Upper lobe of left lung (tissue), 6 donors: ENCODE measurements around the gene SLCO1B3. TPM values are rescaled to one million over a fixed set of nuclear protein-coding genes. Genes with fewer than 3 reads are reported as not detected.

Source experiments
- ATAC-seq, 2 donors: fragments of 200-7000 bp; cut with Tn5 transposase; one replicate each; pipeline ENCODE4 v1.9.1; 2022; ENCODE audit warnings: mild to moderate bottlenecking in 2 of 2, moderate library complexity in 2 of 2; ENCODE audit not compliant: low FRiP score in 2 of 2
- DNase-seq, 2 donors: peaks; one replicate each; pipeline ENCODE4 v3.0.0-alpha.2; 2019 to 2020
- H3K27ac ChIP-seq, 4 donors: fragments of 200-600 bp; sonication (generic); one replicate each; pipeline ENCODE4 v1.5.1; 2016 to 2019
- H3K27me3 ChIP-seq, 4 donors: fragments of 200-600 bp; sonication (generic); one replicate each; pipeline ENCODE4 v1.5.1; 2017 to 2019
- H3K36me3 ChIP-seq, 4 donors: fragments of 200-600 bp; sonication (generic); one replicate each; pipeline ENCODE4 v1.5.1; 2016 to 2019
- H3K4me1 ChIP-seq, 4 donors: fragments of 200-600 bp; sonication (generic); one replicate each; pipeline ENCODE4 v1.5.1; 2018 to 2019
- H3K4me3 ChIP-seq, 4 donors: fragments of 200-600 bp; sonication (generic); one replicate each; pipeline ENCODE4 v1.5.1; 2017 to 2019; ENCODE audit warnings: mild to moderate bottlenecking in 2 of 4, moderate library complexity in 1 of 4
- H3K9me3 ChIP-seq, 4 donors: fragments of 200-600 bp; sonication (generic); one replicate each; pipeline ENCODE4 v1.5.1; 2018 to 2019
- EP300 ChIP-seq, 4 donors: sonication (generic); formaldehyde crosslinking; IDR thresholded peaks; one replicate each; pipeline ENCODE4 v1.5.1; 2017; ENCODE audit warnings: antibody characterized with exemption in 4 of 4, control low read depth in 2 of 4
- POLR2A ChIP-seq, 4 donors: fragments of 450-650 bp; IDR thresholded peaks; one replicate each; pipeline ENCODE4 v1.5.1; 2016 to 2017; ENCODE audit warnings: antibody characterized with exemption in 4 of 4, mild to moderate bottlenecking in 2 of 4
- POLR2AphosphoS5 ChIP-seq, 2 donors: sonication (generic); formaldehyde crosslinking; IDR thresholded peaks; one replicate each; pipeline ENCODE4 v1.5.1; 2017; ENCODE audit warnings: antibody characterized with exemption in 2 of 2
- WGBS, 2 donors: methylation state at CpG; one replicate each; pipeline ENCODE4 v1.1.5; 2017 to 2018; 5-methylcytosine and 5-hydroxymethylcytosine counted together
- total RNA-seq, 6 donors: library from RNA; depleted of rRNA in 4 of 6; stranded (reverse); fragments of >200 nt in 4 of 6; gene quantifications; one replicate each; pipeline versions ENCODE4 v1.1.0 to v1.2.1, GENCODE V29; 2016 to 2021
- TF ChIP-seq, protein P1 (sequence below), 6 experiments: fragments of 450-650 bp in 4 of 6; fragments of 200-600 bp in 2 of 6; sonication (generic) in 2 of 6; IDR thresholded peaks; one replicate each; pipeline ENCODE4 v1.5.1; 2016 to 2019; ENCODE audit warnings: antibody characterized with exemption in 6 of 6
- donor health status: DM: no; HTN: no; CAD: no; lungs with moderate emphysema.
- donor health status: DM: no; HTN: yes; CAD: no; lungs with severe emphysema.

Gene SLCO1B3
- total RNA-seq, 6 donors from 2014 or later: 0.13 to 0.86 (median 0.69) TPM; not detected in 3

DNA sequence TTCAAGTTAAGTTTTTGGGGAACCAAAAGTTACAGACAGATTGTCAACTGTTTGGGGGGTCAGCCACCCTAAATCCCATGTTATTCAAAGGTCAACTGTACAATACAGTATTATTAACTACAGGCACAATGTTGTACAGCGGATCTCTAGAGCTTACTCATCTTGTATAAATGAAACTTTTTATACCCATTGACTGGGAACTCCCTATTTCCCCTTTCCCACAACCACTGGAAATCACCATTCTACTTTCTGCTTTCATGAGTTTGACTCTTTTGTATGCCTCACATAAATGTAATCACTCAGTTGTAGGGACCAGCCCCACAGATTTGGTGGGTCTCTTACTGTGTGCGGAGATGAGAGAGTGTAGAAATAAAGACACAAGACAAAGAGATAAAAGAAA lies 57.8 kb downstream of the SLCO1B3 start:
- ATAC-seq (no peak), DNase-seq (no peak)
- Histone ChIP-seq H3K9me3 (no peaks in the 10 kb centered on the region), H3K27me3 (no peaks in the 10 kb centered on the region), H3K4me3 (no peak overlapping the region), H3K36me3 (no peaks in the 10 kb centered on the region), H3K4me1 (no peaks in the 10 kb centered on the region), H3K27ac (no peak overlapping the region)
- 94 to 96% methylated on average over 2 of the region's 2 CpGs for WGBS, 2 donors
- TF ChIP-seq EP300 (IDR thresholded peaks at IDR 0.05) (no peak), POLR2A (IDR thresholded peaks at IDR 0.05) (no peak), POLR2AphosphoS5 (IDR thresholded peaks at IDR 0.05) (no peak)
- TF ChIP-seq, protein P1, sequence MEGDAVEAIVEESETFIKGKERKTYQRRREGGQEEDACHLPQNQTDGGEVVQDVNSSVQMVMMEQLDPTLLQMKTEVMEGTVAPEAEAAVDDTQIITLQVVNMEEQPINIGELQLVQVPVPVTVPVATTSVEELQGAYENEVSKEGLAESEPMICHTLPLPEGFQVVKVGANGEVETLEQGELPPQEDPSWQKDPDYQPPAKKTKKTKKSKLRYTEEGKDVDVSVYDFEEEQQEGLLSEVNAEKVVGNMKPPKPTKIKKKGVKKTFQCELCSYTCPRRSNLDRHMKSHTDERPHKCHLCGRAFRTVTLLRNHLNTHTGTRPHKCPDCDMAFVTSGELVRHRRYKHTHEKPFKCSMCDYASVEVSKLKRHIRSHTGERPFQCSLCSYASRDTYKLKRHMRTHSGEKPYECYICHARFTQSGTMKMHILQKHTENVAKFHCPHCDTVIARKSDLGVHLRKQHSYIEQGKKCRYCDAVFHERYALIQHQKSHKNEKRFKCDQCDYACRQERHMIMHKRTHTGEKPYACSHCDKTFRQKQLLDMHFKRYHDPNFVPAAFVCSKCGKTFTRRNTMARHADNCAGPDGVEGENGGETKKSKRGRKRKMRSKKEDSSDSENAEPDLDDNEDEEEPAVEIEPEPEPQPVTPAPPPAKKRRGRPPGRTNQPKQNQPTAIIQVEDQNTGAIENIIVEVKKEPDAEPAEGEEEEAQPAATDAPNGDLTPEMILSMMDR (IDR thresholded peaks at IDR 0.05): no peak

DNA sequence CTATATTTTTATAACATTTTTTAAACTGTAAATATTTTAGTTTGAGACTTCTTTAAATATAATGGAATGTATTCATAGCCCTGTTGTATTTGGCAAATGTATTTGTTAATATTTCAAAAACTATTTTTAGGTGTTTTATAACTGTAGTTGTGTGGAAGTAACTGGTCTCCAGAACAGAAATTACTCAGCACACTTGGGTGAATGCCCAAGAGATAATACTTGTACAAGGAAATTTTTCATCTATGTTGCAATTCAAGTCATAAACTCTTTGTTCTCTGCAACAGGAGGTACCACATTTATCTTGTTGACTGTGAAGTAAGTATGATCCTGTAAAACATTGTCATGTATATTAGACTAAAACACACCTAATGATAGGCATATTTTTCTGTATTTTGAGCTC lies 72.8 kb downstream of the SLCO1B3 start:
- H3K27me3 ChIP-seq: no peaks in the 10 kb centered on the region
- DNase-seq (no peak), ATAC-seq (peak in 1 of 2 donors; percentile 14)
- no peaks in the 10 kb centered on the region for H3K9me3 ChIP-seq
- H3K36me3 ChIP-seq: no peaks in the 10 kb centered on the region
- H3K27ac ChIP-seq: no peak overlapping the region
- no peaks in the 10 kb centered on the region for H3K4me1 ChIP-seq
- no peak overlapping the region for H3K4me3 ChIP-seq
- TF ChIP-seq EP300 (IDR thresholded peaks at IDR 0.05) (no peak), POLR2A (IDR thresholded peaks at IDR 0.05) (no peak), POLR2AphosphoS5 (IDR thresholded peaks at IDR 0.05) (no peak)
- TF ChIP-seq, protein P1 (IDR thresholded peaks at IDR 0.05): no peak

DNA sequence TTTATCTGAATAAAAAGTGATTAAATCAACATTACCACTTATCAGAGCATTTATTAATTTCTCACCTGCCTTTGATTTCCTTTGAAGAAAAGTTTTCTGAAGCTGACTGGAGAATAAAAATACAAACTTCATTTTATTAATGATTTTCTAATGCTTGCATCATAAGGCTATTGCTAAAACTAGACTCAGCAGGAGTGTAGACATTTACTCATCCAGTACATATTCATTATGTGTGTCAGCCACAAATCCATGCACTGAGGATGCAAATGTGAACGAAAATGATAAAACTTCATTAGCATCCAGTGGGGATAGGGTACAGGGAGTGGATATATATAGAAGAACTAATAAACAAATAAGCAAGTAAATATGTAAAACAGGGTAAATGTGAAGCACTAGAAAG lies 74.6 kb downstream of the SLCO1B3 start:
- Histone ChIP-seq H3K36me3 (no peaks in the 10 kb centered on the region), H3K27ac (no peak overlapping the region), H3K9me3 (no peaks in the 10 kb centered on the region), H3K27me3 (no peaks in the 10 kb centered on the region), H3K4me1 (no peaks in the 10 kb centered on the region), H3K4me3 (no peak overlapping the region)
- WGBS, 2 donors: 57 to 73% methylated on average over 1 of the region's 1 CpG
- TF ChIP-seq EP300 (IDR thresholded peaks at IDR 0.05) (no peak), POLR2AphosphoS5 (IDR thresholded peaks at IDR 0.05) (no peak), POLR2A (IDR thresholded peaks at IDR 0.05) (no peak)
- TF ChIP-seq, protein P1 (IDR thresholded peaks at IDR 0.05): no peak
- DNase-seq (no peak), ATAC-seq (no peak)

DNA sequence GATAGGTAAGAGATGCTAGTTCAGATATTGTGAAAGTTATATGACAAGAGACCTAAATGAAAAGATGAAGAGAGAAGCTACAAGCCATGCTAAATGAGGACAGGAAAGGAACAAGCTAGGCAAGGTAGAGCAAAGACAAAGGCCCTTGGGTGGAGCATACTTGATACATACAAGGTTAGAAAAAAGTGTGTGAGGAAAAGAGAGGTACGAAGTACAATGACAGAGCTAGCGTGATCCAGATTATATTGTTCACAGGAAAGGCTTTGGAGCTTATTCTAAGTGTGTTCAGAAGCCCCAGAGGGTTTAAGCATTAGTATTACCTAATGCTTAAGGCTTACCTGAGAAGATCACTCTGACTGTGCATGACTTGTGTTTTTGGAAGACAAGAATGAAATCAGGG lies 75.0 kb downstream of the SLCO1B3 start:
- Histone ChIP-seq H3K4me3 (no peak overlapping the region), H3K27ac (no peak overlapping the region), H3K36me3 (no peaks in the 10 kb centered on the region), H3K9me3 (no peaks in the 10 kb centered on the region), H3K4me1 (no peaks in the 10 kb centered on the region), H3K27me3 (no peaks in the 10 kb centered on the region)
- 73 to 75% methylated on average over 2 of the region's 2 CpGs for WGBS, 2 donors
- DNase-seq (no peak), ATAC-seq (no peak)
- TF ChIP-seq EP300 (IDR thresholded peaks at IDR 0.05) (no peak), POLR2A (IDR thresholded peaks at IDR 0.05) (no peak), POLR2AphosphoS5 (IDR thresholded peaks at IDR 0.05) (no peak)
- TF ChIP-seq, protein P1 (IDR thresholded peaks at IDR 0.05): no peak

DNA sequence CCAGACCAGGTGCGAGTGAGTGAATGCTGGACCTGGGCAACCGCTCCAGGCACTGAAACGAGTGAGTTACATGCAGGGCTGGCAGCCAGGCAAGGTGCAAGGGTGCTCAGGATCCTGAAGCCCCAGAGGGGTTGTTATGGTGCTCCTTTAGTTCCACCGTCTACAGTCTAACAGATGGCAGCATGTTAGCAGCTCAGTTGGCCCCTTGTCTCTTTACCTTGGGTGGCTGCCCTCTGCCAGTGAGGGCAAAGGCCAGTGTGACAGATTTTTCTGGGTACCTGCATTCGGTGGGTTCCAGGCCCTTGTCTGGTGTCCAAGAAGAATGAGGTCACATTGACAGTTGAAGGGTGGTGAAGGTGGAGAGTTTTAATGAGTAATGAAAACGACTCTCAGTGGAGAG lies 106.8 kb downstream of the SLCO1B3 start:
- ATAC-seq (peak in 1 of 2 donors; percentile 31), DNase-seq (no peak)
- WGBS, 2 donors: 74 to 80% methylated on average over 6 of the region's 6 CpGs
- Histone ChIP-seq H3K4me1 (no peaks in the 10 kb centered on the region), H3K4me3 (no peak overlapping the region), H3K27ac (no peak overlapping the region), H3K27me3 (no peaks in the 10 kb centered on the region), H3K36me3 (no peaks in the 10 kb centered on the region), H3K9me3 (peaks cover 0 to 5% (median 0%) of the 10 kb centered on the region in 4 donors)
- no peak for TF ChIP-seq EP300 (IDR thresholded peaks at IDR 0.05)
- TF ChIP-seq POLR2AphosphoS5 (IDR thresholded peaks at IDR 0.05): no peak
- TF ChIP-seq, protein P1 (IDR thresholded peaks at IDR 0.05): no peak
- no peak for TF ChIP-seq POLR2A (IDR thresholded peaks at IDR 0.05)
